ENCODE results near the gene CXCL11. TPM values are rescaled to one million over a fixed set of nuclear protein-coding genes. Genes with fewer than 3 reads are reported as not detected.
A peak's percentile ranks its signal among the peaks of the same experiment; 100 is the strongest.

Gene CXCL11
- total RNA-seq, result not detected

- Mint-ChIP-seq H3K36me3 (ENCODE audit: low read depth) (no peaks in the 10 kb centered on the region), H3K4me1 (ENCODE audit: low read depth) (no peaks in the 10 kb centered on the region), H3K9me3 (ENCODE audit: insufficient read depth) (no peaks in the 10 kb centered on the region), H3K27me3 (ENCODE audit: low read depth) (peaks cover 5% of the 10 kb centered on the region), H3K4me3 (no peak within 1 kb of the TSS), H3K27ac (no peak within 1 kb of the TSS)
- ATAC-seq (no peak), DNase-seq (no peak)
- CTCF ChIA-PET, result no interaction called here
- POLR2A ChIA-PET, result no interaction called here
Measured at GRCh38 chr4:76035799-76036380, at the start of gene CXCL11. Gene CXCL11 (minus strand): TSS chr4:76036070. CDS start chr4:76035987, 83 bp downstream.

DNA sequence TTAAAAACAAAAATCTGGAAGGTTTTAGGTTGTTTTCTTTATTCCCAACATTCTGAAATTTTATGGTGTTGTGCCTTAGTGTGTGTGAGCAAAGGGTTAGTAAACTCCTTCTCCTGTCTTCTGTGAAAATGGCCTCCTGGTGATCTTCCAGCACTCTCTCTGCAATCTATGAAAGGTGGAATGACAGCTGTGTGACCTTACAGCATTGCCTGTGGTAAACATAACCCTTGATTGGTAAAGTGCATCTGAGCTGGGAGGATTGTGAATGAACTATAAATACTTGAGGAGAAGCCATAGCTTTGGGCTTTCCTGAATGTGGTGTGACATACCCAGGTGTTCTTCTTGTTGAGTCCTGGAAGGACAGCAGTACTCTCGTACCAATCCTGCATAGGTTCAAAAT lies 48.7 kb upstream of the CXCL11 start:
- Mint-ChIP-seq H3K4me1 (ENCODE audit: low read depth) (no peaks in the 10 kb centered on the region), H3K36me3 (ENCODE audit: low read depth) (no peaks in the 10 kb centered on the region), H3K27me3 (ENCODE audit: low read depth) (peaks cover 9% of the 10 kb centered on the region), H3K9me3 (ENCODE audit: insufficient read depth) (no peaks in the 10 kb centered on the region), H3K4me3 (no peak overlapping the region), H3K27ac (no peak overlapping the region)
- DNase-seq (no peak), ATAC-seq (no peak)
- CTCF ChIA-PET, result interaction anchor here (1.5 to 1.6 kb wide), 2 partner anchors 14 to 89 kb away, joined by 3 to 4 read pairs; no protein-coding TSS in a partner anchor
- POLR2A ChIA-PET, result interaction anchor here (0.6 kb wide), 1 partner anchor 95 kb away, joined by 5 read pairs; no protein-coding TSS in a partner anchor

GRCh38 chr4:76083386-76083988 lies 47.6 kb upstream of the CXCL11 start:
- POLR2A ChIA-PET, result no interaction called here
- Mint-ChIP-seq H3K9me3 (ENCODE audit: insufficient read depth) (no peaks in the 10 kb centered on the region), H3K27ac (no peak overlapping the region), H3K4me1 (ENCODE audit: low read depth) (no peaks in the 10 kb centered on the region), H3K4me3 (no peak overlapping the region), H3K27me3 (ENCODE audit: low read depth) (peaks cover 11% of the 10 kb centered on the region), H3K36me3 (ENCODE audit: low read depth) (no peaks in the 10 kb centered on the region)
- DNase-seq, result no peak
- ATAC-seq, result no peak
- CTCF ChIA-PET, result interaction anchor here (1.1 to 1.8 kb wide), 4 partner anchors 9 to 188 kb away, joined by 3 to 4 read pairs (median 3); no protein-coding TSS in a partner anchor

DNA sequence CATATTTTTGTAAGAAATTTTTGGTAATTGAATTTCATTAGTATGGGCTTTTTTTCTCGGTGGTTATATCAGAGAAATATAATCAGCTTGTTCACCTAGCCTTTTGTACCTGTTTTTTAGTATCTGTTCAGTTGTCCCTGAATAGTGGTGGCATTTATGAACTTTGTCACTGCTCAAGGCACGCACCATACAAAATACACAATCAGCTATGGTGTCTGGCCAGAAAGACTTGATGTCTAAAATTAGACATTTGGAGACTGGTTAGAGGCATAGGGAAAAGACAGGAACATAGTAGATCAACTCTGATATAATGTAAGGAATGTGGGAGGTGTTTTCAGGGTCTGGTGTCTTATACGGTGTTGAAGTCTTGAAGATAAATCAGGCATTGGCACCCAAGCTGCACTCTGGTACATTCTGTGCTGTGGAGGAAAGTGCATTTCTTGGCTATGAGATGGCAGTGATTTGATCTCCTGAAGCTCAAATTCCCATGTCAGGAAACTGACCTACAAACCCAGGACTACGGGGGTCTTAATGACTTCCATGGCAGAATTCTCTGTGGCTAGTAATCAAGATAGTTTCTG lies 42.3 kb upstream of the CXCL11 start:
- H3K4me1 Mint-ChIP-seq (ENCODE audit: low read depth), result no peaks in the 10 kb centered on the region
- ChIA-PET POLR2A (no interaction called here), CTCF (no interaction called here)
- H3K27ac Mint-ChIP-seq, result no peak overlapping the region
- peaks cover 9% of the 10 kb centered on the region for H3K27me3 Mint-ChIP-seq (ENCODE audit: low read depth)
- DNase-seq (no peak), ATAC-seq (no peak)
- H3K36me3 Mint-ChIP-seq (ENCODE audit: low read depth), result no peaks in the 10 kb centered on the region
- H3K9me3 Mint-ChIP-seq (ENCODE audit: insufficient read depth), result no peaks in the 10 kb centered on the region
- no peak overlapping the region for H3K4me3 Mint-ChIP-seq

- CTCF ChIA-PET, result interaction anchor here (0.6 to 1.4 kb wide), 4 partner anchors 9 to 159 kb away, joined by 3 to 5 read pairs (median 3); no protein-coding TSS in a partner anchor
- POLR2A ChIA-PET, result no interaction called here
- H3K27me3 Mint-ChIP-seq (ENCODE audit: low read depth), result peaks cover 9% of the 10 kb centered on the region
- H3K4me3 Mint-ChIP-seq, result no peak overlapping the region
- no peaks in the 10 kb centered on the region for H3K9me3 Mint-ChIP-seq (ENCODE audit: insufficient read depth)
- H3K4me1 Mint-ChIP-seq (ENCODE audit: low read depth), result no peaks in the 10 kb centered on the region
- no peak for DNase-seq
- H3K36me3 Mint-ChIP-seq (ENCODE audit: low read depth), result no peaks in the 10 kb centered on the region
- no peak overlapping the region for H3K27ac Mint-ChIP-seq
- no peak for ATAC-seq
Measured at GRCh38 chr4:76074993-76075600, 39.2 kb upstream of the CXCL11 start.

DNA sequence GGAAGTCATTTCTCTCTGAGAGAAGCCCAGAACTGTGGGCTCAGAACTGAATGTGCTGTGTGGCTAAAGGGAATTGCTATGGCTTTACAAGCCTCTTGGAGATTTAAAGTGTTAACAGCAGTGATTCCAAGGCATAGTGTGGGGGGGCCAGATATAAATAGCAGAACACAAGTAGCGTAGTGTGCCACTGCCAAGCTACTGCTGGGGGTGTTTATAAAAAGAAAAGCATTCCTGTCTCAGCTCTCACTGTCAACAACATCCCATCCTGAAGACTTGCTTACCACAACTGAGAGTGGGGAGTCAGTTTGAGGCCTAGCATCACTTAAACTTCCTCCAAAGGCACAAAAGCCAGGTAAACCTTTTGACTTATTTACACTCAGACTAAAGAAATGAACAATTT lies 38.6 kb upstream of the CXCL11 start, which contains the start of gene ART3:
Gene ART3, plus strand, starts transcription at position 242 of the 400 bp plus-strand sequence. CDS start 1,181 bp downstream, outside the sequence.
- Mint-ChIP-seq H3K27ac (no peak within 1 kb of the TSS), H3K36me3 (ENCODE audit: low read depth) (no peaks in the 10 kb centered on the region), H3K4me3 (no peak within 1 kb of the TSS), H3K9me3 (ENCODE audit: insufficient read depth) (no peaks in the 10 kb centered on the region), H3K4me1 (ENCODE audit: low read depth) (no peaks in the 10 kb centered on the region), H3K27me3 (ENCODE audit: low read depth) (peaks cover 7% of the 10 kb centered on the region)
- no peak for DNase-seq
- ChIA-PET CTCF (interaction anchor here (0.6 to 1.4 kb wide), 4 partner anchors 8 to 159 kb away, joined by 3 to 5 read pairs (median 3); no protein-coding TSS in a partner anchor), POLR2A (no interaction called here)
- ATAC-seq, result no peak

GRCh38 chr4:76072760-76073159 lies 36.9 kb upstream of the CXCL11 start:
- Mint-ChIP-seq H3K4me1 (ENCODE audit: low read depth) (no peaks in the 10 kb centered on the region), H3K36me3 (ENCODE audit: low read depth) (no peaks in the 10 kb centered on the region), H3K27me3 (ENCODE audit: low read depth) (peaks cover 2% of the 10 kb centered on the region), H3K27ac (no peak overlapping the region), H3K4me3 (no peak overlapping the region), H3K9me3 (ENCODE audit: insufficient read depth) (no peaks in the 10 kb centered on the region)
- DNase-seq, result no peak
- POLR2A ChIA-PET, result no interaction called here
- no peak for ATAC-seq
- CTCF ChIA-PET, result no interaction called here

DNA sequence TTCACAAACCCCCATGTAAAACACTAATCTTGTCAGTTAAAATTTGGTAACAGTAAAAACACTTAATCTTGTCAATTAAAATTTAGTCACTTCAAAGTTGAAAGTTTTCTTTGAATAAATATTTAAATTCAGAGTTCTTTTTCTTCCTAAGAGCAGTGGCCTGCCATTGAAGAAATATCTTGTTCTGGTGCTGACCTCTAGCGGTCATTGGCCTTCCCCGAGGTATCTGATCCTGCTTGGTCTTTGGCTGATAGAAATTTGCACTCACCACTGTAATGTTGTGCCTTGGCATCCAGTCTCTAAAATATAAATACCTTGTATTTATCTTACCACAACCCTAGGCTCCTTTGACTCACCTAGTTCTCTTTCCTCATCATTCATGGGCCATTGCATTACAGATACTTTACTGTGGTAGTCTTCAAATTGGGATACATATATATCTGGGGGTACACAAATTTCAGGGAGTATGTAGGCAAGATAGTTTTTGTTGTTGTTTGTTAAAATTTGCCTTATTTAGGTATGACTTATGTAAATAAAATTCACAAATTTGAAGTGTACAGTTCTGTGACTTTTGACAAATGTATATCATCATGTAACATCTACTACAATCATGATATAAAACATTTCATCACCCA lies 31.9 kb upstream of the CXCL11 start:
- ChIA-PET CTCF (interaction anchor here (0.7 to 3.6 kb wide), 10 partner anchors 9 to 172 kb away, joined by 3 to 39 read pairs (median 4); no protein-coding TSS in a partner anchor), POLR2A (no interaction called here)
- Mint-ChIP-seq H3K27me3 (ENCODE audit: low read depth) (no peaks in the 10 kb centered on the region), H3K36me3 (ENCODE audit: low read depth) (no peaks in the 10 kb centered on the region), H3K4me3 (no peak overlapping the region), H3K4me1 (ENCODE audit: low read depth) (no peaks in the 10 kb centered on the region), H3K9me3 (ENCODE audit: insufficient read depth) (no peaks in the 10 kb centered on the region), H3K27ac (no peak overlapping the region)
- ATAC-seq (peak; percentile 90), DNase-seq (peak; percentile 84)

DNA sequence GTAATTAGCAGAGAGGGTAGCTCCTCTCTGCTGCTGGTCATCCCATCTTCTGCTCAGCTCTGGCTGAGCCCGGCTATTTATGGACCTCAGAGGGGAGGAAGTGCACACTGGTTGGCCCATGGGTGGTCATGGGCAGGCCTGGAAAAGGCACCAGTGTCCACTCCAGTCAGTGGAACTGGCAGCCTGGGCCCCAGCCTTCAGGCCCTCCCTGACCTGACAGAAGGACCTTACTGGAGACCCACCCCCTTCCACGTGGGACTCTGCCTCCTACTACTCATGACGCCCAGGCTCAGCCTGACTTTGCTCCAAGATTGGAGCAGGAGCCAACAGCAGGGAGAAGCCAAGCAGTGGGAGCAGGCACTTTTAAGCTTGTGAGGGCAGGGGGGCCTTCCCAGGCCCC lies 30.7 kb upstream of the CXCL11 start:
- POLR2A ChIA-PET, result no interaction called here
- Mint-ChIP-seq H3K36me3 (ENCODE audit: low read depth) (no peaks in the 10 kb centered on the region), H3K27ac (no peak overlapping the region), H3K4me3 (no peak overlapping the region), H3K27me3 (ENCODE audit: low read depth) (no peaks in the 10 kb centered on the region), H3K9me3 (ENCODE audit: insufficient read depth) (no peaks in the 10 kb centered on the region), H3K4me1 (ENCODE audit: low read depth) (no peaks in the 10 kb centered on the region)
- ATAC-seq (no peak), DNase-seq (no peak)
- CTCF ChIA-PET, result interaction anchor here (1.1 to 3.6 kb wide), 8 partner anchors 8 to 171 kb away, joined by 3 to 39 read pairs (median 9); partner anchors contain the start of gene ART3

DNA sequence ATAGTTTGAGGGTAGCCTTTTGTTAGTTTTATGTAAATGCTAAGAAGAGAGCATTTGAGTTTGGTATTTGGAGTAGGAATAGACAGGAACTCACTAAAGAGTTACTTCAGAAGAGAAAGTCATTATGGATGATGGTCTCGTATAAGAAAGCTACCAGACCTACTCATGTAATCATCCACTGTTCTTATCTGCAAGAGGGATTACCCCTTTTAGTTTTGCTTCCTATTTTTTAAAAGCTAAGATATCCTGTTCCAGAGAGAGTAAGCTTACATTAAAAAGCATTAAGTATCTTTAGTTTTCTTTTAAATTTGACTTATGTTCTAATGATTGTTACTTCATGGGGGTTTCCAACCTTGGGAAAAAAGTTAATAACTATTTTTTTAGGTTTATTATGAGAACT lies 26.1 kb upstream of the CXCL11 start:
- no peaks in the 10 kb centered on the region for H3K9me3 Mint-ChIP-seq (ENCODE audit: insufficient read depth)
- no peak for DNase-seq
- H3K4me1 Mint-ChIP-seq (ENCODE audit: low read depth), result peaks cover 21% of the 10 kb centered on the region
- no peak for ATAC-seq
- H3K4me3 Mint-ChIP-seq, result no peak overlapping the region
- no peak overlapping the region for H3K27ac Mint-ChIP-seq
- CTCF ChIA-PET, result interaction anchor here (2.1 kb wide), 1 partner anchor 67 kb away, joined by 26 read pairs; no protein-coding TSS in a partner anchor
- POLR2A ChIA-PET, result no interaction called here
- H3K27me3 Mint-ChIP-seq (ENCODE audit: low read depth), result no peaks in the 10 kb centered on the region
- no peaks in the 10 kb centered on the region for H3K36me3 Mint-ChIP-seq (ENCODE audit: low read depth)

- no peaks in the 10 kb centered on the region for H3K9me3 Mint-ChIP-seq (ENCODE audit: insufficient read depth)
- no peaks in the 10 kb centered on the region for H3K36me3 Mint-ChIP-seq (ENCODE audit: low read depth)
- DNase-seq (no peak), ATAC-seq (no peak)
- no peak overlapping the region for H3K27ac Mint-ChIP-seq
- H3K4me1 Mint-ChIP-seq (ENCODE audit: low read depth), result peaks cover 21% of the 10 kb centered on the region
- ChIA-PET CTCF (interaction anchor here (1.4 to 2.1 kb wide), 2 partner anchors 66 to 69 kb away, joined by 4 to 26 read pairs; no protein-coding TSS in a partner anchor), POLR2A (no interaction called here)
- peaks cover under 1% of the 10 kb centered on the region for H3K27me3 Mint-ChIP-seq (ENCODE audit: low read depth)
- no peak overlapping the region for H3K4me3 Mint-ChIP-seq
Measured at GRCh38 chr4:76061421-76061820, 25.6 kb upstream of the CXCL11 start.
